Fibroblast of mammary gland (primary cell): Measurements from ENCODE around the gene RNF181.

Source experiments
- DNase-seq: peaks from one replicate; pipeline ENCODE4 v3.0.0-alpha.2; 2010; ENCODE audit warnings: low read depth
- H3K4me3 ChIP-seq: 2 replicates; pipeline ENCODE4 v1.5.1; 2011; ENCODE audit warnings: low read depth, mild to moderate bottlenecking, low read length, moderate library complexity; ENCODE audit not compliant: control insufficient read depth
- TF ChIP-seq, protein P1 (sequence below): conservative IDR thresholded peaks from 2 replicates; pipeline ENCODE4 v1.5.1; 2011; ENCODE audit warnings: low read depth, low read length, inconsistent platforms; ENCODE audit not compliant: control insufficient read depth, insufficient read depth

Gene RNF181, protein sequence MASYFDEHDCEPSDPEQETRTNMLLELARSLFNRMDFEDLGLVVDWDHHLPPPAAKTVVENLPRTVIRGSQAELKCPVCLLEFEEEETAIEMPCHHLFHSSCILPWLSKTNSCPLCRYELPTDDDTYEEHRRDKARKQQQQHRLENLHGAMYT

DNA sequence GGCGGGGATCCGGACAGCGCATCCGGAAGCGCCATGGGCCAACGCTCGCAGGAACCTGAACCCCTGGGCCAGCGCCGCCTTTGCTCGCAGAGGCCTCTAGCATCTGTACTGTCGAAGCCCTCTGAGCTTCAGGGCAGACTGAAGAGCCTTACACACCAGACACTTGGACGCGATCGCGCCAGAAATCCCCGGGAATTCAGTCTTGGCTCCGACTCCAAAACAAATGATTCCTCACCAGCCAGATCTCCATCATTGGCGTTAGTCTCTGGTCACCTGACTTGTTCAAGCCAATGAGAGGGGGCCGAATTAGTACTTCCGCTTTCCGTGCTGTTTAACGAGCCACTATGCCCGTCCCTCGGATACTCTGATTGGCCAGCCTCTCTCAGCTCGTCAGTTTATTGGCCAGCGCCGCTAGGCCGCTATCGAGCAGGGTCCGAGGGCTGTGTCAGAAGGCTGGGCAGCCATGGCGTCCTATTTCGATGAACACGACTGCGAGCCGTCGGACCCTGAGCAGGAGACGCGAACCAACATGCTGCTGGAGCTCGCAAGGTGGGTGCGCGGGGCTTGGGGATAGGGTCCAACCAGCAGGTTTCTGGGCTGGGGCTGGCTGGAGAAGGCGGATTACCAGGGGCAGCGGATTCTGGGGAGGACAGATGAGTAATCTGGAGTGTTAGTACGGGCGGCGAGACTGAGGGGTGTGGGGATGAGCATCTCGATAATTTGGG lies at the start of gene RNF181:
Gene RNF181, plus strand, starts transcription at position 445 of the 725 bp plus-strand sequence. Its CDS starts 19 bp downstream, at position 464.
- peak within 1 kb of the TSS; percentile 92 for H3K4me3 ChIP-seq
- TF ChIP-seq, protein P1, sequence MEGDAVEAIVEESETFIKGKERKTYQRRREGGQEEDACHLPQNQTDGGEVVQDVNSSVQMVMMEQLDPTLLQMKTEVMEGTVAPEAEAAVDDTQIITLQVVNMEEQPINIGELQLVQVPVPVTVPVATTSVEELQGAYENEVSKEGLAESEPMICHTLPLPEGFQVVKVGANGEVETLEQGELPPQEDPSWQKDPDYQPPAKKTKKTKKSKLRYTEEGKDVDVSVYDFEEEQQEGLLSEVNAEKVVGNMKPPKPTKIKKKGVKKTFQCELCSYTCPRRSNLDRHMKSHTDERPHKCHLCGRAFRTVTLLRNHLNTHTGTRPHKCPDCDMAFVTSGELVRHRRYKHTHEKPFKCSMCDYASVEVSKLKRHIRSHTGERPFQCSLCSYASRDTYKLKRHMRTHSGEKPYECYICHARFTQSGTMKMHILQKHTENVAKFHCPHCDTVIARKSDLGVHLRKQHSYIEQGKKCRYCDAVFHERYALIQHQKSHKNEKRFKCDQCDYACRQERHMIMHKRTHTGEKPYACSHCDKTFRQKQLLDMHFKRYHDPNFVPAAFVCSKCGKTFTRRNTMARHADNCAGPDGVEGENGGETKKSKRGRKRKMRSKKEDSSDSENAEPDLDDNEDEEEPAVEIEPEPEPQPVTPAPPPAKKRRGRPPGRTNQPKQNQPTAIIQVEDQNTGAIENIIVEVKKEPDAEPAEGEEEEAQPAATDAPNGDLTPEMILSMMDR = no peak
- peak; percentile 99 for DNase-seq

DNA sequence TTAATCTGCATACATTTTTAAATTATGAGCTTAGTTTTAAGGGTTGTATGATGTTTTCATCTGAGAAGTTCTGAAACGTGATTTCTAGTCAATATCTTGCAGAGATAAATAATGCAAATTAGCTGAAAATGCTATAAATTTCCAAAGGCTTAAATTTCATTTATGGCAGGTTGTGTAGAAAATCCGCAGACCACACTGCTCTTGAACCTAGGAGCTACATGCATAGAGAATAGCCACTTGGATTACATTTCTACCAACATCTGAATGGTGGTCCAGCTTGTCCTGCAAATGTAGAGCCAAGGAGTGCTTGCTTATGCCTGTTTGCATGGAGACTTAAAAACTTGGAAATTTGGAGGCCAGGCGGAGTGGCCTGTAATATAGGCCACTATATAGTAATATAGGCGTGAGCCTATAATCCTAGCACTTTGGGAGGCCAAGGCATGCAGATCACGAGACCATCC lies 49.7 kb upstream of the RNF181 start:
- TF ChIP-seq, protein P1 = no peak
- H3K4me3 ChIP-seq = no peak overlapping the region
- no peak for DNase-seq

DNA sequence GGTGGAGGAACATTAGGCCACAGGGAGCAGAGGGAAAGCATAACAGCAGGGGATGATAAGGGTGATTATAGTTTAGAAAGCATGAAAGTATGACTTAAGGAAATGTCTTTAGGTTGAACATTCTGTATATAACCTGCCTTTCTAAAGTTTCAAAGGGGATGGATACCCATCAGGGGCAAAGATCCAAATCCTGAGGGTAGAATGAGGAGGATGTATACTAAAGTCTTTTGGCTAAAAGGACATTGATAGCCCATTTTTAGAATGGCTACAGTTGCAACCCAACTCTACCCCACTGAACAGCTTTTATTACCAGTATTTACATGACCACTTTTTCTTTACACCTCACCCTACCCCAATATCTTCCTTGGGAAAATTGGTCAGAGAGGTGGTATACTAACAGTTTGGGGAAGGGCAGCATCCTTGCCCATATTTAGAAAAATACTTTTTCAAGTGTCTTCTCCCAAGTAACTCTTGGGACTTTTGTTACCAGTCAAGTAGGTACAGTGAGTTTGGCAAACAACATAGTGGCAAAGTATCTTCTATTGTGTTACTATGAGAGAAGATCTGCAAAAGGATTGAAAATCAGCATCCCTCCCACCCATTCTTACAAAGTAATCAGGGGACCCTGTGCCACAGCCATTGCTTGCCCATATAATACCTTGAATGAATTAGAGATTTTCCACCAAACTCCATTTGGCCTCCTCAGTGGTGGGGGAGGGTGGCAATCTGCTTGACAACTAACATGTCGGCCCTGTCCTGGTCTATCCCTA lies 48.3 kb upstream of the RNF181 start:
- TF ChIP-seq, protein P1 = no peak
- no peak overlapping the region for H3K4me3 ChIP-seq
- DNase-seq = peak; percentile 33

DNA sequence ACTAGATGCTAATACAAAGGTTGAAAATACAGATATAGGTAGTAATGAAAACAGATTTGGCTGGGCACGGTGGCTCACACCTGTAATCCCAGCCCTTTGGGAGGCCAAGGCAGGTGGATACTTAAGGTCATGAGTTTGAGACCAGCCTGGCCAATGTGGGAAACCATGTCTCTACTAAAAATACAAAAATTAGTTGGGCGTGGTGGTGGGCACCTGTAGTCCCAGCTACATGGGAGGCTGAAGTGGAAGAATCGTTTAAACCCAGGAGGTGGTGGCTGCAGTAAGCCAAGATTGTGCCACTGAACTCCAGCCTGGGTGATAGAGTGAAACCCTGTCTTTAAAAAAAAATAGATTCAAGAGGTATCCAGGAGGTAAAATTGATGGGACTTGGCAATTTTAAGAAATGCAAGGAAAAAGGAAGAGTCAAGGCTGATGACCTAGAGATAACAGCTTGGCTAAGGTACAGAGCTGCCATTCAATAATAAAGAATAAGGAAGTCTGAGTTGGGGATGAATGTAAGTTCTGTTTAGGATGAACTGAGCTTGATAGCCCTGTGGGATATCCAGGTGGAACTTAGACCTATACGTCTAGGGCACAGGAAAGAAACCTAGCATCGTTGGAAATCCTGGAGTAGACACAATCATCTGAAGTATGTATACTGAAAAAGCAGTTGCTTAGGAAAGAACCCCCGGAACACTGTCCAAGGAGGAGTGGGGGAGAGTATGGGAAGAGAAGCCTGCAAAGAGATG lies 47.5 kb upstream of the RNF181 start:
- no peak for DNase-seq
- TF ChIP-seq, protein P1 = no peak
- no peak overlapping the region for H3K4me3 ChIP-seq

DNA sequence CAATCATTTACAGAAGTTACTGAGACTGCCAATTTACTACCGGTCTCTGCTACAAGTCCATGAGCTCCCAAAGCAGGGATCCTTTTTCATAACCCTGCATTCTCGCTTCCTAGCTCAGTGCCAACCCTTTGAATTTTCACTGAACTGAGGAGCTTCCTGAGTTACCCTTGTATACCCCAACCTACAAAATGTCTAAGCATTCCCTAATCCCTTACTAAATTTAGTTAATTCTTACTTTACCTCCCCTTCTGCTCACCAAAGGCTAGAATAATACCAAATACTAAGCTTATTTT lies 47.0 kb upstream of the RNF181 start:
- TF ChIP-seq, protein P1 = no peak
- no peak overlapping the region for H3K4me3 ChIP-seq

DNA sequence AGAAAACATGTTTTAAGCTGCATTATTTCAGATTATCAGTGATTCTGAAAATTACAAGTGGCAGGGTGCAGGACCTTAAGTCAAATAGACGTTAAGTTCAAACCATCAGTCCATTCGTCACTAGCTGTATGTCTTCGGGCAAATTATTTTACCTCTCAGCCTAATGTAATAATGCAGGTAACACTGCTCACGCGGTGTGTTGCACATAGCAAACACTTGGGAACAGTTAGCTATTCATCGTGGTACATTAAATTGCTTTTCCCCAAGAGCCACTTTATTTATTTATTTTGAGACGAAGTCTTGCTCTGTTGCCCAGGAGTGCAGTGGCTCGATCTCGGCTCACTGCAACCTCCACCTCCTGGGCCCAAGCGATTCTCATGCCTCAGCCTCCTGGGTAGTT lies 46.5 kb upstream of the RNF181 start:
- H3K4me3 ChIP-seq = no peak overlapping the region
- TF ChIP-seq, protein P1 = no peak
- no peak for DNase-seq

More for the DNA sequence above, 47.0 kb upstream of the RNF181 start:
- no peak for DNase-seq
